Suprapubic skin (tissue), 4 donors: ENCODE data around the gene TMTC2.

Experiments
- EP300 ChIP-seq: sonication (generic); formaldehyde crosslinking; IDR thresholded peaks from one replicate; pipeline ENCODE4 v1.6.1; 2017; ENCODE audit warnings: antibody characterized with exemption
- POLR2A ChIP-seq, 2 donors: fragments of 450-650 bp; IDR thresholded peaks; one replicate each; pipeline ENCODE4 v1.6.1; 2017; ENCODE audit warnings: antibody characterized with exemption in 2 of 2, mild to moderate bottlenecking in 2 of 2, moderate library complexity in 2 of 2
- POLR2AphosphoS5 ChIP-seq, 3 donors: sonication (generic); formaldehyde crosslinking; IDR thresholded peaks; one replicate each; pipeline ENCODE4 v1.6.1; 2017; ENCODE audit warnings: antibody characterized with exemption in 3 of 3
- TF ChIP-seq, protein P1 (sequence below), 2 donors: fragments of 200-600 bp in 1 of 2; fragments of 450-650 bp in 1 of 2; sonication (generic) in 1 of 2; IDR thresholded peaks; one replicate each; pipeline ENCODE4 v1.5.1; 2016 to 2019; ENCODE audit warnings: antibody characterized with exemption in 2 of 2, mild to moderate bottlenecking in 1 of 2, moderate library complexity in 1 of 2

DNA sequence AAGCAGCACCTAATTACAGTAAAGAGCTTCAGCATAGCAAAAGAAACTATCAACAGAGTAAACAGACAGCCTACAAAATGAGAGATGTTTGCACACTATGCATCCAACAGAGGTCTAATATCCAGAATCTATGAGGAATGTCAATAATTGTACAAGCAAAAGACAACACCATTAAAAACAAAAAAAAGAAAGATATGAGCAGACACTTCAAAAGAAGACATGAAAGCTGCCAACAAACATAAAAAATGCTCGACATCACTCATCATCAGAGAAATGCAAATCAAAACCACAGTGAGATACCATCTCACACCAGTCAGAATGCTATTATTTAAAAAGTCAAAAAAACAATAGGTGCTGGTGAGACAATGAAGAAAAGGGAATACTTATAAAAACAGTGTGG is 273.1 kb downstream of the TMTC2 start:
- TF ChIP-seq, protein P1, sequence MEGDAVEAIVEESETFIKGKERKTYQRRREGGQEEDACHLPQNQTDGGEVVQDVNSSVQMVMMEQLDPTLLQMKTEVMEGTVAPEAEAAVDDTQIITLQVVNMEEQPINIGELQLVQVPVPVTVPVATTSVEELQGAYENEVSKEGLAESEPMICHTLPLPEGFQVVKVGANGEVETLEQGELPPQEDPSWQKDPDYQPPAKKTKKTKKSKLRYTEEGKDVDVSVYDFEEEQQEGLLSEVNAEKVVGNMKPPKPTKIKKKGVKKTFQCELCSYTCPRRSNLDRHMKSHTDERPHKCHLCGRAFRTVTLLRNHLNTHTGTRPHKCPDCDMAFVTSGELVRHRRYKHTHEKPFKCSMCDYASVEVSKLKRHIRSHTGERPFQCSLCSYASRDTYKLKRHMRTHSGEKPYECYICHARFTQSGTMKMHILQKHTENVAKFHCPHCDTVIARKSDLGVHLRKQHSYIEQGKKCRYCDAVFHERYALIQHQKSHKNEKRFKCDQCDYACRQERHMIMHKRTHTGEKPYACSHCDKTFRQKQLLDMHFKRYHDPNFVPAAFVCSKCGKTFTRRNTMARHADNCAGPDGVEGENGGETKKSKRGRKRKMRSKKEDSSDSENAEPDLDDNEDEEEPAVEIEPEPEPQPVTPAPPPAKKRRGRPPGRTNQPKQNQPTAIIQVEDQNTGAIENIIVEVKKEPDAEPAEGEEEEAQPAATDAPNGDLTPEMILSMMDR (IDR thresholded peaks at IDR 0.05) = no peak
- TF ChIP-seq POLR2A (IDR thresholded peaks at IDR 0.05) (no peak), EP300 (no peak), POLR2AphosphoS5 (IDR thresholded peaks at IDR 0.05) (no peak)
